Thoracic aorta (tissue), 2 donors: ENCODE results near the gene MTHFSD. TPM values are rescaled to one million over a fixed set of nuclear protein-coding genes. Genes with fewer than 3 reads are reported as not detected.

Source experiments
- ATAC-seq: fragments of 150-250 bp; one replicate; pipeline ENCODE4 v1.8.0; 2017; ENCODE audit warnings: low read depth; ENCODE audit not compliant: insufficient number of reproducible peaks, low FRiP score
- DNase-seq: peaks from one replicate; pipeline ENCODE4 v3.0.0-alpha.2; 2020; ENCODE audit warnings: low spot score
- H3K27ac ChIP-seq, 2 donors: fragments of 200-600 bp; sonication (generic); 1 replicate in 1 of 2; 2 replicates in 1 of 2; pipeline ENCODE4 v1.5.1; 2016; ENCODE audit warnings: mild to moderate bottlenecking in 2 of 2, moderate library complexity in 2 of 2
- H3K27me3 ChIP-seq: fragments of 200-600 bp; sonication (generic); replicated peaks from 2 replicates; pipeline ENCODE4 v1.6.0; 2016; ENCODE audit warnings: mild to moderate bottlenecking; ENCODE audit not compliant: insufficient read depth
- H3K36me3 ChIP-seq: fragments of 200-600 bp; sonication (generic); one replicate; pipeline ENCODE4 v1.5.1; 2016
- H3K4me1 ChIP-seq, 2 donors: fragments of 200-600 bp; sonication (generic); 1 replicate in 1 of 2; 2 replicates in 1 of 2; pipeline versions ENCODE4 v1.5.1 to v1.6.0; 2016; ENCODE audit warnings: low read depth in 2 of 2, mild to moderate bottlenecking in 1 of 2; ENCODE audit not compliant: control insufficient read depth in 1 of 2
- H3K4me3 ChIP-seq: fragments of 200-600 bp; sonication (generic); 2 replicates; pipeline ENCODE4 v1.5.1; 2016; ENCODE audit warnings: mild to moderate bottlenecking
- H3K9me3 ChIP-seq: fragments of 200-600 bp; sonication (generic); 2 replicates; pipeline ENCODE4 v1.5.1; 2016
- CTCF ChIP-seq: fragments of 200-600 bp; sonication (generic); IDR thresholded peaks from one replicate; pipeline ENCODE4 v1.5.1; 2019; ENCODE audit warnings: antibody characterized with exemption
- total RNA-seq, 2 donors: library from RNA; depleted of rRNA; stranded (reverse); fragments of >200 nt; gene quantifications; one replicate each; pipeline versions ENCODE4 v1.1.0 to v1.2.3, GENCODE V29; 2016

MTHFSD gene
- total RNA-seq, 2 donors from 2014 or later: 25.0 to 30.8 TPM

DNA sequence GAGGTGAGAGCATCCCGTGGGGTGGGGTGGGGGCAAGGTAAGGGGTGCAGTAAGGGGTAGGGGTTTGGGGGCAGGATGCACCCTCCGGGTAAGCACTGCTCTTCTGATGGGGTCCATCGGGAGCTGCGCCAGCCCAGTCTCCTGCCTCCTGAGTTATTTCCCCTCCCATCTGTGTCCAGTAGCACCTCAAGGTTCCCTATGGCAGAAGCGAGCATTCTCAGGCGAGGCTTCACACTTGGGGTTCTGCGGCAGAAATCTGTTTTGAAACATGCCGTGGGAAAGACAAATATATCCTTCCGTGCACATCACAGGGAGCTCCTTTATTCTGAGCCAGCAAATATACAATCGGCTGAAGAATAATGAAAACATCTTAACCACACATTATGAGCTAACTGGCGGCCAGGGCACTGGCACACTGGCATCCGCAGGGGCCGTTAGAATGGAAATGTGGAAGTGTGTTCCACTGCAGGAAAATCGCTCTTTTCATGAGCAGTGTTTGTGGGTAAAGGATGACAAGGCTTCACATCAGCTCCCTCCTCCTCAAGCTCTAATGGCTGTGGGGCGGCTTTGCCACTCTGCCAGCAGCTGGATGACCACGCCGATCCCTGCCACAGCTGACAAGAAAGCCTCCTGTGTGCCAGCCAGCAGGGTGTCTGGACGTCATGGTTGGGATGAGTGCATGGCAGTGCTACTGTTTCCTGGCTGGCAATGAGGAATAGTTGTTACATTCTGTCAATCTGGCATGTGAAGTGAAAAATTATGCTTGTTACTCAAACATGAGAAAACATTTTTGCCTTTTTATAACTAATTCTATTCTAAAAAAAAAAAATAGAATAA, 20.0 kb downstream of the MTHFSD start:
- no peaks in the 10 kb centered on the region for H3K27me3 ChIP-seq
- ATAC-seq (no peak), DNase-seq (no peak)

GRCh38 chr16:86533767-86534351, 21.2 kb downstream of the MTHFSD start:
- DNase-seq: no peak
- Histone ChIP-seq H3K27ac (no peak overlapping the region), H3K36me3 (peaks cover 31% of the 10 kb centered on the region), H3K9me3 (no peaks in the 10 kb centered on the region), H3K27me3 (no peaks in the 10 kb centered on the region), H3K4me3 (no peak overlapping the region), H3K4me1 (no peaks in the 10 kb centered on the region)
- no peak for TF ChIP-seq CTCF
- ATAC-seq: no peak

More for the DNA sequence above, 20.0 kb downstream of the MTHFSD start:
- TF ChIP-seq CTCF: no peak
- Histone ChIP-seq H3K4me3 (no peak overlapping the region), H3K4me1 (no peaks in the 10 kb centered on the region), H3K9me3 (no peaks in the 10 kb centered on the region), H3K36me3 (peaks cover 39% of the 10 kb centered on the region), H3K27ac (no peak overlapping the region)

DNA sequence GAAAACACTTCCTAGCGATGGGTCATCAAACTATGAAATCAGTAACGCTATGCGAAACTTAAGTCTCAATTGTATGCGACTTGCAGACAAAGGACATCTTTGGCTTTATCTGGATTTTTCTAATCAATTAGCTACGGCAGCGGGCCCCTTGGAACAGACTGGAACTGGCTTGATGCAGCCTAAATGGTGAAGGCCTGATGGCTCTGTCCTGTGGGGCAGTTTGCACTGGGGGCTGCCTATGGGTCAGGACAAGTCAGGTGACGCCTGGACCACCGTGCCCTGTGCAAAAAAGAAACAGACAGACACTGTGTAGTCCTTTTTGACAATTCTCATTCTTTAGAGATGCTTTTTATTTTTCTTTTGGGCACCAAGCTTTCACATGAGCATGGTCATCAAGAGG, 22.0 kb downstream of the MTHFSD start:
- H3K9me3 ChIP-seq: no peaks in the 10 kb centered on the region
- no peak for ATAC-seq
- no peak overlapping the region for H3K27ac ChIP-seq
- H3K27me3 ChIP-seq: no peaks in the 10 kb centered on the region
- peaks cover 29% of the 10 kb centered on the region for H3K36me3 ChIP-seq
- no peaks in the 10 kb centered on the region for H3K4me1 ChIP-seq
- no peak overlapping the region for H3K4me3 ChIP-seq
- no peak for DNase-seq
- TF ChIP-seq CTCF: no peak

DNA sequence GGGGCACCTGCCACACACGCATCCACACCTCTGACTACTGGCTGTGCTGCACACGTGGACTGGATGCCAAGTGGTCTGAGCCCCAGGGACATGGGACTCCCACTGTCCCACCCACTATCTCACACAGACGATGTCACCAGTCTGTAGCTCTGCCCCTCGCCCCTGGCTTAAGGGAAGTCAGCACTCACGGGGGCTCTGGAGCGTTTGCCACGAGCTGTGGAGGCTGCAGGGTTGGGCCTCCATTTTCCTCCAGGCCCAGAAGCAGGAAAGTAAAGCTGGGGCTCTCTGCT, 22.6 kb downstream of the MTHFSD start:
- Histone ChIP-seq H3K36me3 (peaks cover 23% of the 10 kb centered on the region), H3K4me1 (no peaks in the 10 kb centered on the region), H3K27me3 (no peaks in the 10 kb centered on the region), H3K4me3 (no peak overlapping the region), H3K27ac (no peak overlapping the region), H3K9me3 (no peaks in the 10 kb centered on the region)
- ATAC-seq: no peak
- DNase-seq: no peak
- no peak for TF ChIP-seq CTCF

- TF ChIP-seq CTCF: no peak
- DNase-seq (no peak), ATAC-seq (no peak)
- Histone ChIP-seq H3K27ac (no peak overlapping the region), H3K4me1 (no peaks in the 10 kb centered on the region), H3K27me3 (no peaks in the 10 kb centered on the region), H3K36me3 (peaks cover 20% of the 10 kb centered on the region), H3K4me3 (no peak overlapping the region), H3K9me3 (no peaks in the 10 kb centered on the region)
Measured at GRCh38 chr16:86531641-86532525, 23.2 kb downstream of the MTHFSD start.
